Pancreas (tissue), 10 donors: Measurements from ENCODE around the gene DYNC1I1. TPM values are rescaled to one million over a fixed set of nuclear protein-coding genes. Genes with fewer than 3 reads are reported as not detected.

ENCODE experiments used
- ATAC-seq, 4 donors: fragments of 200-7000 bp; cut with Tn5 transposase; one replicate each; pipeline versions ENCODE4 v1.8.0 to v1.9.1; 2020; ENCODE audit warnings: mild to moderate bottlenecking in 4 of 4, moderate library complexity in 4 of 4
- DNase-seq, 6 donors: peaks; one replicate each; pipeline ENCODE4 v3.0.0-alpha.2; 2020
- FAIRE-seq: peaks from 2 replicates; lab custom pipeline; 2012; peaks lifted over from hg19 to GRCh38; lab: Jason Lieb, UNC
- H3K27ac ChIP-seq, 4 donors: fragments of 200-600 bp; sonication (generic); 1 replicate in 3 of 4; 2 replicates in 1 of 4; pipeline versions ENCODE4 v1.5.0 to v1.8.0; 2020
- H3K27me3 ChIP-seq, 4 donors: fragments of 200-600 bp; one replicate each; pipeline ENCODE4 v1.8.0; 2021
- H3K36me3 ChIP-seq, 3 donors: fragments of 200-600 bp; sonication (generic) in 1 of 3; one replicate each; pipeline versions ENCODE4 v1.5.0 to v1.8.0; 2020 to 2021
- H3K4me1 ChIP-seq, 3 donors: fragments of 200-600 bp; one replicate each; pipeline ENCODE4 v1.8.0; 2021
- H3K4me3 ChIP-seq, 4 donors: fragments of 200-600 bp; sonication (generic) in 2 of 4; one replicate each; pipeline versions ENCODE4 v1.5.0 to v1.8.0; 2020 to 2021
- H3K9me3 ChIP-seq, 4 donors: fragments of 200-600 bp; one replicate each; pipeline ENCODE4 v1.8.0; 2021
- CTCF ChIP-seq, 4 donors: fragments of 200-600 bp; sonication (generic) in 3 of 4; IDR thresholded peaks; one replicate each; pipeline versions ENCODE4 v1.5.0 to v1.8.0; 2021; ENCODE audit warnings: antibody characterized with exemption in 4 of 4
- WGBS, 2 donors: extraction: QIAGEN DNeasy Blood & Tissue Kit; methylation state at CpG; one replicate each; pipeline ENCODE4 v1.1.7; 2013; 5-methylcytosine and 5-hydroxymethylcytosine counted together
- intact Hi-C, 3 donors: fragments of 100-400 bp; cut with DNase I; formaldehyde crosslinking; loops; one replicate each; pipeline versions ENCODE4 v1.11.1 to v1.14.2; 2022
- polyA plus RNA-seq, 2 donors: library from polyadenylated mRNA; stranded (reverse); fragments of 200-250 nt; gene quantifications; one replicate each; pipeline ENCODE4 v1.2.3, GENCODE V29; 2013
- total RNA-seq, 6 donors: library from RNA; stranded (reverse); fragmentation: NEBNext Ultra II Directional in 4 of 6; extraction: Animal tissue kit (Norgen Biotek cat#: 25700) in 4 of 6; gene quantifications; one replicate each; pipeline versions ENCODE4 v1.2.1 to v1.2.4, GENCODE V29; 2021 to 2023
- donor health status: healthy with polysubstance abuse.
- donor health status: DM: no; HTN: no; CAD: no; lungs with moderate emphysema.
- donor health status: DM: no; HTN: no; CAD: no.
- donor health status: control.
- donor health status: control.
- donor health status: Bipolar disorder and iron deficiency.
- donor health status: DM: yes; HTN: yes; CAD: no.
- donor health status: DM: no; HTN: no; CAD: no.
- donor health status: DM: no; HTN: no; CAD: no.
- donor health status: DM: yes; HTN: yes; CAD: no.

Gene DYNC1I1
- total and polyA plus RNA-seq, 8 donors, result 0.71 to 5.5 (median 1.3) TPM

GRCh38 chr7:95772771-95773581 lies 622 bp downstream of the DYNC1I1 start:
- ATAC-seq (peak; percentile 25 to 61 (median 44)), FAIRE-seq (no peak), DNase-seq (peak in 3 of 6 donors; percentile 14 to 55 (median 17))
- H3K27ac ChIP-seq, result no peak overlapping the region
- TF ChIP-seq CTCF (IDR thresholded peaks at IDR 0.05), result no peak
- 7 to 13% methylated on average over 39 to 45 of the region's 45 CpGs for WGBS, 2 donors
- H3K36me3 ChIP-seq, result no peaks in the 10 kb centered on the region
- peak overlapping the region; percentile 30 to 76 (median 52) for H3K4me3 ChIP-seq
- H3K9me3 ChIP-seq, result no peaks in the 10 kb centered on the region
- no peaks in the 10 kb centered on the region for H3K4me1 ChIP-seq
- no peaks in the 10 kb centered on the region for H3K27me3 ChIP-seq
- intact Hi-C loops, result no loop called here

GRCh38 chr7:95776561-95777185 lies 4.3 kb downstream of the DYNC1I1 start:
- H3K4me3 ChIP-seq, result no peak overlapping the region
- no peaks in the 10 kb centered on the region for H3K27me3 ChIP-seq
- intact Hi-C loops, result no loop called here
- H3K36me3 ChIP-seq, result no peaks in the 10 kb centered on the region
- ATAC-seq, result no peak
- TF ChIP-seq CTCF (IDR thresholded peaks at IDR 0.05), result no peak
- no peaks in the 10 kb centered on the region for H3K4me1 ChIP-seq
- H3K27ac ChIP-seq, result no peak overlapping the region
- FAIRE-seq, result no peak
- WGBS, 2 donors, result 84 to 91% methylated on average over 2 of the region's 2 CpGs
- no peaks in the 10 kb centered on the region for H3K9me3 ChIP-seq
- no peak for DNase-seq

GRCh38 chr7:95777269-95777668 lies 4.9 kb downstream of the DYNC1I1 start:
- H3K36me3 ChIP-seq, result no peaks in the 10 kb centered on the region
- no peaks in the 10 kb centered on the region for H3K9me3 ChIP-seq
- intact Hi-C loops, result no loop called here
- H3K4me1 ChIP-seq, result no peaks in the 10 kb centered on the region
- H3K27ac ChIP-seq, result no peak overlapping the region
- ATAC-seq (no peak), FAIRE-seq (no peak), DNase-seq (no peak)
- no peak for TF ChIP-seq CTCF (IDR thresholded peaks at IDR 0.05)
- WGBS, 2 donors, result 89 to 93% methylated on average over 7 of the region's 7 CpGs
- no peak overlapping the region for H3K4me3 ChIP-seq
- H3K27me3 ChIP-seq, result no peaks in the 10 kb centered on the region

- 71 to 79% methylated on average over 5 of the region's 5 CpGs for WGBS, 2 donors
Measured at GRCh38 chr7:95780665-95781064, 8.3 kb downstream of the DYNC1I1 start.

More at GRCh38 chr7:95780665-95781064, 8.3 kb downstream of the DYNC1I1 start:
- no peak overlapping the region for H3K27ac ChIP-seq
- FAIRE-seq (no peak), DNase-seq (no peak), ATAC-seq (no peak)
- no peaks in the 10 kb centered on the region for H3K36me3 ChIP-seq
- H3K4me1 ChIP-seq, result no peaks in the 10 kb centered on the region
- no peak overlapping the region for H3K4me3 ChIP-seq
- intact Hi-C loops, result no loop called here
- H3K9me3 ChIP-seq, result no peaks in the 10 kb centered on the region
- TF ChIP-seq CTCF (IDR thresholded peaks at IDR 0.05), result no peak
- H3K27me3 ChIP-seq, result no peaks in the 10 kb centered on the region
